Measurements from ENCODE around the gene GUCA2B.

DNA sequence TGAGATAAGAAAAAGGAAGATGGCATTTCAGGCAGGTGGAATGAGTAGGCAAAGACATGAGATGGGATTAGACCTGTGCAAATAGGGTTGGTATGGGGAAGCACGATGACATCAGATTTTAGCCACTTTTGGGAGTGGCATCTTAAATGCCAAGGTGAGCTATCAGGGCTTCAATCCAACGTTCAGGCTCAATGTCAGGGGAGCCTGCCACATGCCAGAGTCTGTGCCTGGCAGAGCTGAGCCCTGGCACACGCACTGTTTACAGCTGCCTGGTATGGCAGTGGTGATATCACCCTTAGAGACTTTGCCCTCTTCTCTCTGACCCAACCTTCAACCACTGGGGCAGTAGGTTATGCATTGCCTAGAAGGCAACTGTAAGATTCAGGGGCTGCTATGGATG lies 1.1 kb upstream of the GUCA2B start:
- no peak for TF ChIP-seq POLR2A (IDR thresholded peaks at IDR 0.05; ENCODE audit: low read length)
- TF ChIP-seq GATA1 (IDR thresholded peaks at IDR 0.05; ENCODE audit: low read depth, low read length) = no peak

Measured in erythroblast (primary cell).